ENCODE results near the gene RASGRP3.

GRCh38 chr2:33597026-33597425, 120.6 kb downstream of the RASGRP3 start:
- no peak for TF ChIP-seq NFE2 (IDR thresholded peaks at IDR 0.05; ENCODE audit: low read depth)
- TF ChIP-seq MAZ (CRISPR knock-in tag; conservative IDR thresholded peaks at IDR 0.05 in 1 of 2, IDR thresholded peaks at IDR 0.05 in 1 of 2): no peak
- no peak for TF ChIP-seq HMG20A (CRISPR knock-in tag; conservative IDR thresholded peaks at IDR 0.05)
- TF ChIP-seq CTCF (IDR thresholded peaks at IDR 0.05 in 2 of 3, conservative IDR thresholded peaks at IDR 0.05 in 1 of 3; ENCODE audit: insufficient read depth in 2 of 3, low read depth in 1 of 3, low read length in 3 of 3): no peak
- no peak for TF ChIP-seq RCOR1 (IDR thresholded peaks at IDR 0.05; ENCODE audit: borderline replicate concordance in 1 of 2, low read depth in 2 of 2, low read length in 2 of 2)
- no peak for TF ChIP-seq FOS (IDR thresholded peaks at IDR 0.05; ENCODE audit: extremely low read depth, insufficient read length)
- TF ChIP-seq MTF1 (CRISPR knock-in tag; IDR thresholded peaks at IDR 0.05; ENCODE audit: borderline replicate concordance): no peak
- no peak for TF ChIP-seq LEF1 (IDR thresholded peaks at IDR 0.05)
- no peak for TF ChIP-seq ZKSCAN8 (CRISPR knock-in tag; IDR thresholded peaks at IDR 0.05)

Measured in K562 (cell line).